HG02943 (cell line): ENCODE measurements around the gene PRSS56.
"Not testable (repeated sequence)": the region's sequence is repeated elsewhere in the genome, so short reads cannot be mapped to it uniquely, and the experiment has no call there.

ENCODE experiments used
- ATAC-seq: cut with Tn5 transposase; IDR thresholded peaks from one replicate; pipeline ENCODE4 v1.9.1; 2021; ENCODE audit warnings: mild to moderate bottlenecking, low read depth, moderate library complexity; ENCODE audit not compliant: unreplicated experiment

PRSS56 gene

GRCh38 chr2:232563580-232563979 lies 43.4 kb downstream of the PRSS56 start:
- ATAC-seq: no peak

- ATAC-seq: no peak
Measured at GRCh38 chr2:232567721-232568120, 47.5 kb downstream of the PRSS56 start.

- no peak for ATAC-seq
Measured at GRCh38 chr2:232568161-232568560, 48.0 kb downstream of the PRSS56 start.

GRCh38 chr2:232569541-232569940 lies 49.4 kb downstream of the PRSS56 start:
- ATAC-seq: no peak

GRCh38 chr2:232570481-232570880 lies 50.3 kb downstream of the PRSS56 start:
- not testable (repeated sequence) for ATAC-seq

GRCh38 chr2:232571026-232571474 lies 50.9 kb downstream of the PRSS56 start:
- no peak for ATAC-seq

GRCh38 chr2:232573042-232573441 lies 52.9 kb downstream of the PRSS56 start:
- ATAC-seq: no peak

- no peak for ATAC-seq
Measured at GRCh38 chr2:232573771-232574435, 53.7 kb downstream of the PRSS56 start.

GRCh38 chr2:232574674-232575403 lies 54.7 kb downstream of the PRSS56 start:
- no peak for ATAC-seq
